GM23338 (cell line): ENCODE data around the gene TUBA1B. TPM values are rescaled to one million over a fixed set of nuclear protein-coding genes. Genes with fewer than 3 reads are reported as not detected.

Experiments used
- ATAC-seq: fragments of 200-7000 bp; cut with Tn5 transposase; 3 replicates; pipeline ENCODE4 v1.9.1; 2020
- DNase-seq: peaks from one replicate; pipeline ENCODE4 v3.0.0-alpha.2; 2015; ENCODE audit warnings: low spot score
- H2AFZ ChIP-seq: fragments of 200-600 bp; sonication (generic); 2 replicates; pipeline ENCODE4 v1.8.0; 2016; ENCODE audit warnings: antibody characterized with exemption, mild to moderate bottlenecking, moderate library complexity
- H3F3A ChIP-seq: fragments of 200-600 bp; sonication (generic); replicated peaks from 2 replicates; pipeline ENCODE4 v1.8.0; 2017; ENCODE audit warnings: antibody characterized with exemption, mixed run types, low read depth
- H3K27ac ChIP-seq: fragments of 200-600 bp; sonication (generic); 2 replicates; pipeline ENCODE4 v1.6.1; 2016; ENCODE audit warnings: low read depth
- H3K27me3 ChIP-seq: fragments of 200-600 bp; sonication (generic); 2 replicates; pipeline ENCODE4 v1.8.0; 2016; ENCODE audit warnings: mild to moderate bottlenecking, mixed run types, moderate library complexity; ENCODE audit not compliant: insufficient read depth
- H3K36me3 ChIP-seq: fragments of 200-600 bp; sonication (generic); 2 replicates; pipeline ENCODE4 v1.8.0; 2016; ENCODE audit warnings: mild to moderate bottlenecking; ENCODE audit not compliant: insufficient read depth
- H3K4me1 ChIP-seq: fragments of 200-600 bp; sonication (generic); 2 replicates; pipeline ENCODE4 v1.8.0; 2016; ENCODE audit warnings: mild to moderate bottlenecking, moderate library complexity; ENCODE audit not compliant: insufficient read depth
- H3K4me2 ChIP-seq: fragments of 200-600 bp; sonication (generic); 2 replicates; pipeline ENCODE4 v1.7.1; 2017; ENCODE audit warnings: mixed run types
- H3K4me3 ChIP-seq: fragments of 200-600 bp; sonication (generic); 2 replicates; pipeline ENCODE4 v1.6.1; 2016; ENCODE audit warnings: mixed run types
- H3K79me2 ChIP-seq: fragments of 200-600 bp; sonication (generic); replicated peaks from 2 replicates; pipeline ENCODE4 v1.8.0; 2017; ENCODE audit warnings: mild to moderate bottlenecking; ENCODE audit not compliant: insufficient read depth
- H3K9me2 ChIP-seq: fragments of 200-600 bp; sonication (generic); 2 replicates; pipeline ENCODE4 v1.8.0; 2017; ENCODE audit not compliant: insufficient read depth
- H4K20me1 ChIP-seq: fragments of 200-600 bp; sonication (generic); replicated peaks from 2 replicates; pipeline ENCODE4 v1.8.0; 2017; ENCODE audit warnings: mild to moderate bottlenecking; ENCODE audit not compliant: insufficient read depth
- H3K27ac Mint-ChIP-seq: 2 replicates; pipeline ENCODE4 v1.8.0; 2020; ENCODE audit warnings: inconsistent platforms, mild to moderate bottlenecking, moderate library complexity, mixed read lengths
- H3K27me3 Mint-ChIP-seq: 3 replicates; pipeline ENCODE4 v1.8.0; 2022; ENCODE audit warnings: low read depth, mild to moderate bottlenecking, moderate library complexity, mixed read lengths, inconsistent platforms; ENCODE audit not compliant: insufficient read depth, poor library complexity
- H3K36me3 Mint-ChIP-seq: 3 replicates; pipeline ENCODE4 v1.8.0; 2021; ENCODE audit warnings: low read depth, mild to moderate bottlenecking, inconsistent platforms, moderate library complexity, mixed read lengths
- H3K4me1 Mint-ChIP-seq: 3 replicates; pipeline ENCODE4 v1.8.0; 2020; ENCODE audit warnings: mild to moderate bottlenecking, inconsistent platforms, mixed read lengths
- H3K4me3 Mint-ChIP-seq: 3 replicates; pipeline ENCODE4 v1.8.0; 2021; ENCODE audit warnings: moderate library complexity, mild to moderate bottlenecking, inconsistent platforms, mixed read lengths
- H3K9me3 Mint-ChIP-seq: 3 replicates; pipeline ENCODE4 v1.8.0; 2020; ENCODE audit warnings: moderate library complexity, mild to moderate bottlenecking, inconsistent platforms, mixed read lengths
- CREB1 ChIP-seq: fragments of 250-450 bp; sonication (Bioruptor Pico); IDR thresholded peaks from 2 replicates; pipeline ENCODE4 v1.5.0; 2020; ENCODE audit warnings: low read depth, mild to moderate bottlenecking, moderate library complexity
- CTCF ChIP-seq, 2 experiments: fragments of 200-600 bp in 1 of 2; sonication (generic) in 1 of 2; conservative IDR thresholded peaks; 2 replicates each; pipeline versions ENCODE4 v1.5.1 to v1.6.1; 2016 to 2017; ENCODE audit warnings: antibody characterized with exemption in 2 of 2, low read depth in 2 of 2, mild to moderate bottlenecking in 2 of 2, moderate library complexity in 1 of 2
- ETS1 ChIP-seq: IDR thresholded peaks from 2 replicates; pipeline ENCODE4 v1.6.1; 2016; ENCODE audit warnings: antibody characterized with exemption
- EZH2 ChIP-seq: fragments of 200-600 bp; sonication (generic); IDR thresholded peaks from one replicate; pipeline ENCODE4 v1.8.0; 2017; ENCODE audit warnings: antibody characterized with exemption, mild to moderate bottlenecking, low read depth; ENCODE audit not compliant: unreplicated experiment
- EZH2phosphoT487 ChIP-seq: fragments of 200-600 bp; sonication (generic); IDR thresholded peaks from one replicate; pipeline ENCODE4 v1.8.1; 2018; ENCODE audit warnings: antibody characterized with exemption; ENCODE audit not compliant: unreplicated experiment
- JUNB ChIP-seq: IDR thresholded peaks from one replicate; pipeline ENCODE4 v1.6.1; 2016; ENCODE audit warnings: antibody characterized with exemption; ENCODE audit not compliant: unreplicated experiment
- NANOG ChIP-seq: IDR thresholded peaks from 2 replicates; pipeline ENCODE4 v1.6.1; 2016; ENCODE audit warnings: antibody characterized with exemption, borderline replicate concordance
- POLR2AphosphoS5 ChIP-seq: IDR thresholded peaks from 2 replicates; pipeline ENCODE4 v1.6.1; 2016; ENCODE audit warnings: antibody characterized with exemption, low read depth
- REST ChIP-seq: IDR thresholded peaks from one replicate; pipeline ENCODE4 v1.6.1; 2018; ENCODE audit warnings: antibody characterized with exemption; ENCODE audit not compliant: unreplicated experiment
- STAT1 ChIP-seq: IDR thresholded peaks from one replicate; pipeline ENCODE4 v1.6.1; 2016; ENCODE audit warnings: antibody characterized with exemption; ENCODE audit not compliant: unreplicated experiment
- ZNF114 ChIP-seq: fragments of 250-450 bp; sonication (Bioruptor Pico); IDR thresholded peaks from 2 replicates; pipeline ENCODE4 v1.5.0; 2020; ENCODE audit warnings: mild to moderate bottlenecking, moderate library complexity
- ZNF331 ChIP-seq: fragments of 250-450 bp; sonication (Bioruptor Pico); IDR thresholded peaks from 2 replicates; pipeline ENCODE4 v1.5.0; 2020; ENCODE audit warnings: low read depth, mild to moderate bottlenecking, moderate library complexity
- ZNF462 ChIP-seq: fragments of 250-450 bp; sonication (Bioruptor Pico); IDR thresholded peaks from 2 replicates; pipeline ENCODE4 v1.5.0; 2020; ENCODE audit warnings: mild to moderate bottlenecking, moderate library complexity
- polyA plus RNA-seq: library from polyadenylated mRNA; unstranded; fragments of >200 nt; fragmentation: Nextera tagmentation; extraction: Ambion mirVana; gene quantifications from 2 replicates; pipeline ENCODE4 v1.2.1, GENCODE V29; 2016
- total RNA-seq: library from RNA; depleted of rRNA; stranded (reverse); fragments of >200 nt; shearing (Covaris generic); gene quantifications from 2 replicates; pipeline ENCODE4 v1.2.3, GENCODE V29; 2014

The TUBA1B gene
- total and polyA plus RNA-seq, 2 experiments from 2014 or later, result 1,116 to 2,718 TPM

GRCh38 chr12:49144384-49144783 lies 13.2 kb upstream of the TUBA1B start:
- Mint-ChIP-seq H3K27me3 (peaks cover 2% of the 10 kb centered on the region), H3K9me3 (no peaks in the 10 kb centered on the region), H3K27ac (no peak overlapping the region), H3K4me3 (no peak overlapping the region), H3K4me1 (no peaks in the 10 kb centered on the region), H3K36me3 (no peaks in the 10 kb centered on the region)
- Histone ChIP-seq H3K79me2 (no peaks in the 10 kb centered on the region), H3K27me3 (no peaks in the 10 kb centered on the region), H4K20me1 (no peaks in the 10 kb centered on the region), H3K4me1 (no peaks in the 10 kb centered on the region), H3F3A (no peaks in the 10 kb centered on the region), H3K4me3 (no peak overlapping the region), H3K9me2 (no peaks in the 10 kb centered on the region), H2AFZ (no peak overlapping the region), H3K36me3 (no peaks in the 10 kb centered on the region), H3K4me2 (no peak overlapping the region), H3K27ac (no peak overlapping the region)
- TF ChIP-seq ETS1, result no peak
- TF ChIP-seq ZNF114, result no peak
- no peak for TF ChIP-seq EZH2
- no peak for TF ChIP-seq CREB1 (CRISPR knock-in tag)
- TF ChIP-seq REST, result no peak
- TF ChIP-seq STAT1, result no peak
- no peak for TF ChIP-seq CTCF (conservative IDR thresholded peaks at IDR 0.05; ENCODE audit: low read depth in 2 of 2)
- TF ChIP-seq NANOG, result no peak
- TF ChIP-seq POLR2AphosphoS5, result no peak
- TF ChIP-seq JUNB, result no peak
- TF ChIP-seq ZNF331 (CRISPR knock-in tag), result no peak
- no peak for TF ChIP-seq EZH2phosphoT487
- no peak for TF ChIP-seq ZNF462 (CRISPR knock-in tag)
- ATAC-seq (no peak), DNase-seq (no peak)
